Smooth muscle cell (in vitro differentiated cells): ENCODE data around the gene CDV3. TPM values are rescaled to one million over a fixed set of nuclear protein-coding genes. Genes with fewer than 3 reads are reported as not detected.
"Not testable (repeated sequence)": the region's sequence is repeated elsewhere in the genome, so short reads cannot be mapped to it uniquely, and the experiment has no call there.

Experiments used
- DNase-seq: peaks from one replicate; lab custom pipeline; 2025; ENCODE audit not compliant: unreplicated experiment; lab: John Stamatoyannopoulos, UW
- H2AFZ ChIP-seq: fragments of 200-600 bp; sonication (generic); 2 replicates; pipeline ENCODE4 v1.6.0; 2016; ENCODE audit warnings: antibody characterized with exemption, low read depth, mild to moderate bottlenecking
- H3F3A ChIP-seq: fragments of 200-600 bp; sonication (generic); 2 replicates; pipeline ENCODE4 v1.6.0; 2017; ENCODE audit warnings: antibody characterized with exemption, low read depth
- H3K27ac ChIP-seq: fragments of 200-600 bp; sonication (generic); 2 replicates; pipeline ENCODE4 v1.5.1; 2016; ENCODE audit warnings: low read depth, mild to moderate bottlenecking
- H3K27me3 ChIP-seq: fragments of 200-600 bp; sonication (generic); 2 replicates; pipeline ENCODE4 v1.6.1; 2016; ENCODE audit warnings: low read depth, mild to moderate bottlenecking
- H3K36me3 ChIP-seq: fragments of 200-600 bp; sonication (generic); 2 replicates; pipeline ENCODE4 v1.5.1; 2016; ENCODE audit warnings: low read depth
- H3K4me1 ChIP-seq: fragments of 200-600 bp; sonication (generic); 2 replicates; pipeline ENCODE4 v1.5.1; 2016; ENCODE audit warnings: low read depth
- H3K4me2 ChIP-seq: fragments of 200-600 bp; sonication (generic); 2 replicates; pipeline ENCODE4 v1.6.0; 2016; ENCODE audit warnings: mild to moderate bottlenecking
- H3K4me3 ChIP-seq: fragments of 200-600 bp; sonication (generic); 2 replicates; pipeline ENCODE4 v1.5.1; 2016; ENCODE audit warnings: mild to moderate bottlenecking
- H3K79me2 ChIP-seq: fragments of 200-600 bp; sonication (generic); 2 replicates; pipeline ENCODE4 v1.6.0; 2016; ENCODE audit warnings: low read depth, mild to moderate bottlenecking
- H3K9ac ChIP-seq: fragments of 200-600 bp; sonication (generic); 2 replicates; pipeline ENCODE4 v1.6.0; 2016; ENCODE audit warnings: low read depth
- H3K9me3 ChIP-seq: fragments of 200-600 bp; sonication (generic); replicated peaks from 2 replicates; pipeline ENCODE4 v1.5.1; 2016; ENCODE audit warnings: low read depth
- H4K20me1 ChIP-seq: fragments of 200-600 bp; sonication (generic); 2 replicates; pipeline ENCODE4 v1.6.0; 2016; ENCODE audit warnings: low read depth
- WGBS: methylation state at CpG from one replicate; pipeline ENCODE4 v1.1.7; 2016; ENCODE audit warnings: low lambda C conversion rate; 5-methylcytosine and 5-hydroxymethylcytosine counted together
- polyA plus RNA-seq: library from polyadenylated mRNA; unstranded; fragments of >200 nt; fragmentation: Nextera tagmentation; extraction: Ambion mirVana; gene quantifications from 2 replicates; pipeline ENCODE4 v1.2.1, GENCODE V29; 2016
- total RNA-seq: library from RNA; depleted of rRNA; stranded (reverse); fragments of >200 nt; gene quantifications from 2 replicates; pipeline ENCODE4 v1.2.3, GENCODE V29; 2014
- TF ChIP-seq, protein P1 (sequence below): fragments of 200-600 bp; sonication (generic); IDR thresholded peaks from 2 replicates; pipeline ENCODE4 v1.5.1; 2017; ENCODE audit warnings: borderline replicate concordance, mild to moderate bottlenecking, antibody characterized with exemption; ENCODE audit not compliant: insufficient read depth, poor library complexity, severe bottlenecking

CDV3 gene, protein sequence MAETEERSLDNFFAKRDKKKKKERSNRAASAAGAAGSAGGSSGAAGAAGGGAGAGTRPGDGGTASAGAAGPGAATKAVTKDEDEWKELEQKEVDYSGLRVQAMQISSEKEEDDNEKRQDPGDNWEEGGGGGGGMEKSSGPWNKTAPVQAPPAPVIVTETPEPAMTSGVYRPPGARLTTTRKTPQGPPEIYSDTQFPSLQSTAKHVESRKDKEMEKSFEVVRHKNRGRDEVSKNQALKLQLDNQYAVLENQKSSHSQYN
- total RNA-seq (135 and 139 TPM in 2 replicates), polyA plus RNA-seq (70.2 and 84.0 TPM in 2 replicates)

DNA sequence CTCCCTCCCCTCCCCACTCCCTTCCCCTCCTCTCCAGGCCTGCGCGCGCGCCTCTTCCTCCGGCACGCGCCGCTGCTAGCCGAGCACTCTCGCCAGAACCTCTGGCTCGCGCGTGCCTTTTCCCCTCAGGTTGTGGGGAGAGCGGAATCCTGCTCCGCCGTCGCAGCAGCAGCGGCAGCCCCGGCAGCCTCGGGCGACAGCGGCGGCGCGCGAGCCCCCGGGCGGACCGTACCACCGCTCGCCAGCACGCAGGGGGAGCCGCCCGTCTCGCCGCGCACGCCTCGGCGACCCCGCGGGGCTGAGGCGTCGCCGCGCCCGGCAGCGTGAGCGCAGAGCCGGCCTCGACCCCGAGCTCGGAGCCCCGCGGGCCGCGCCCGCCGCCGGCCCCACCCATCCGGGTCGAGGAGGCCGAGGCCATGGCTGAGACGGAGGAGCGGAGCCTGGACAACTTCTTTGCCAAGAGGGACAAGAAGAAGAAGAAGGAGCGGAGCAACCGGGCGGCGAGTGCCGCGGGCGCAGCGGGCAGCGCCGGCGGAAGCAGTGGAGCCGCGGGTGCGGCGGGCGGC lies at the start of gene CDV3:
CDV3 (plus strand) TSS at position 58 of the 566 bp plus-strand sequence; CDS start at position 417, 359 bp downstream.
- Histone ChIP-seq H3F3A (peaks cover 12% of the 10 kb centered on the region), H3K9me3 (no peaks in the 10 kb centered on the region), H3K4me3 (peak within 1 kb of the TSS; percentile 74), H3K36me3 (peaks cover 3% of the 10 kb centered on the region), H3K27me3 (no peaks in the 10 kb centered on the region), H3K4me2 (peak within 1 kb of the TSS; percentile 94), H3K9ac (peak within 1 kb of the TSS; percentile 92), H3K79me2 (peaks cover 44% of the 10 kb centered on the region), H4K20me1 (peaks cover 44% of the 10 kb centered on the region), H2AFZ (peak within 1 kb of the TSS; percentile 65), H3K4me1 (peaks cover 26% of the 10 kb centered on the region), H3K27ac (peak within 1 kb of the TSS; percentile 91)
- TF ChIP-seq, protein P1, sequence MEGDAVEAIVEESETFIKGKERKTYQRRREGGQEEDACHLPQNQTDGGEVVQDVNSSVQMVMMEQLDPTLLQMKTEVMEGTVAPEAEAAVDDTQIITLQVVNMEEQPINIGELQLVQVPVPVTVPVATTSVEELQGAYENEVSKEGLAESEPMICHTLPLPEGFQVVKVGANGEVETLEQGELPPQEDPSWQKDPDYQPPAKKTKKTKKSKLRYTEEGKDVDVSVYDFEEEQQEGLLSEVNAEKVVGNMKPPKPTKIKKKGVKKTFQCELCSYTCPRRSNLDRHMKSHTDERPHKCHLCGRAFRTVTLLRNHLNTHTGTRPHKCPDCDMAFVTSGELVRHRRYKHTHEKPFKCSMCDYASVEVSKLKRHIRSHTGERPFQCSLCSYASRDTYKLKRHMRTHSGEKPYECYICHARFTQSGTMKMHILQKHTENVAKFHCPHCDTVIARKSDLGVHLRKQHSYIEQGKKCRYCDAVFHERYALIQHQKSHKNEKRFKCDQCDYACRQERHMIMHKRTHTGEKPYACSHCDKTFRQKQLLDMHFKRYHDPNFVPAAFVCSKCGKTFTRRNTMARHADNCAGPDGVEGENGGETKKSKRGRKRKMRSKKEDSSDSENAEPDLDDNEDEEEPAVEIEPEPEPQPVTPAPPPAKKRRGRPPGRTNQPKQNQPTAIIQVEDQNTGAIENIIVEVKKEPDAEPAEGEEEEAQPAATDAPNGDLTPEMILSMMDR, result no peak
- no peak for DNase-seq
- WGBS, result under 1% methylated on average over 36 of the region's 81 CpGs

- H3K27ac ChIP-seq, H4K20me1 ChIP-seq, H3F3A ChIP-seq, H3K27me3 ChIP-seq, H3K4me2 ChIP-seq, H3K36me3 ChIP-seq, H3K4me3 ChIP-seq, H3K79me2 ChIP-seq, DNase-seq, H3K9me3 ChIP-seq, H2AFZ ChIP-seq, H3K4me1 ChIP-seq, H3K9ac ChIP-seq: not testable (repeated sequence)
- WGBS, result 89% methylated on average over 3 of the region's 3 CpGs
Measured at GRCh38 chr3:133523758-133524157, 49.7 kb upstream of the CDV3 start.

- Histone ChIP-seq H3K9ac (no peak overlapping the region), H4K20me1 (no peaks in the 10 kb centered on the region), H2AFZ (no peak overlapping the region), H3K4me2 (no peak overlapping the region), H3F3A (no peaks in the 10 kb centered on the region), H3K79me2 (no peaks in the 10 kb centered on the region), H3K4me1 (no peaks in the 10 kb centered on the region), H3K27me3 (no peaks in the 10 kb centered on the region), H3K4me3 (no peak overlapping the region), H3K36me3 (no peaks in the 10 kb centered on the region), H3K9me3 (no peaks in the 10 kb centered on the region), H3K27ac (no peak overlapping the region)
- DNase-seq, result no peak
- TF ChIP-seq, protein P1, result no peak
Measured at GRCh38 chr3:133525435-133525834, 48.1 kb upstream of the CDV3 start.

GRCh38 chr3:133527081-133527715 lies 46.3 kb upstream of the CDV3 start:
- Histone ChIP-seq H3K27me3 (no peaks in the 10 kb centered on the region), H3F3A (no peaks in the 10 kb centered on the region), H3K4me2 (no peak overlapping the region), H3K79me2 (no peaks in the 10 kb centered on the region), H3K9me3 (no peaks in the 10 kb centered on the region), H3K36me3 (no peaks in the 10 kb centered on the region), H2AFZ (no peak overlapping the region), H3K9ac (no peak overlapping the region), H3K4me1 (no peaks in the 10 kb centered on the region), H3K27ac (no peak overlapping the region), H3K4me3 (no peak overlapping the region), H4K20me1 (no peaks in the 10 kb centered on the region)
- TF ChIP-seq, protein P1, result no peak
- 67% methylated on average over 6 of the region's 6 CpGs for WGBS
- no peak for DNase-seq
